Testis (tissue), 3 donors: ENCODE results near the gene VTCN1. TPM values are rescaled to one million over a fixed set of nuclear protein-coding genes. Genes with fewer than 3 reads are reported as not detected.
"Not testable (repeated sequence)": the region's sequence is repeated elsewhere in the genome, so short reads cannot be mapped to it uniquely, and the experiment has no call there.

Experiments
- DNase-seq: peaks from one replicate; pipeline ENCODE4 v3.0.0-alpha.2; 2019
- H3K27ac ChIP-seq, 2 donors: fragments of 200-600 bp; sonication (generic); one replicate each; pipeline ENCODE4 v1.5.1; 2019
- H3K27me3 ChIP-seq: fragments of 200-600 bp; sonication (generic); one replicate; pipeline ENCODE4 v1.5.1; 2019
- H3K36me3 ChIP-seq: fragments of 200-600 bp; sonication (generic); one replicate; pipeline ENCODE4 v1.5.1; 2017; ENCODE audit warnings: low read depth; ENCODE audit errors: missing control alignments
- H3K4me1 ChIP-seq: fragments of 200-600 bp; sonication (generic); one replicate; pipeline ENCODE4 v1.5.1; 2019
- H3K4me3 ChIP-seq, 2 donors: fragments of 200-600 bp; sonication (generic); one replicate each; pipeline ENCODE4 v1.5.1; 2017 to 2019
- H3K9me3 ChIP-seq: fragments of 200-600 bp; sonication (generic); one replicate; pipeline ENCODE4 v1.5.1; 2017
- CTCF ChIP-seq, 3 experiments: fragments of 450-650 bp in 2 of 3; fragments of 200-600 bp in 1 of 3; sonication (generic) in 1 of 3; IDR thresholded peaks; one replicate each; pipeline ENCODE4 v1.5.1; 2016 to 2019; ENCODE audit warnings: antibody characterized with exemption in 3 of 3, mild to moderate bottlenecking in 2 of 3, moderate library complexity in 1 of 3
- POLR2A ChIP-seq: fragments of 450-650 bp; IDR thresholded peaks from one replicate; pipeline ENCODE4 v1.6.1; 2017; ENCODE audit warnings: antibody characterized with exemption, mild to moderate bottlenecking, moderate library complexity
- WGBS, 2 donors: methylation state at CpG; one replicate each; pipeline ENCODE4 v1.1.5; 2018; 5-methylcytosine and 5-hydroxymethylcytosine counted together
- intact Hi-C: fragments of 100-400 bp; cut with DNase I; formaldehyde crosslinking; loops from one replicate; pipeline ENCODE4 v1.15.1; 2023; ENCODE audit warnings: low total_unique reads
- polyA plus RNA-seq: library from polyadenylated mRNA; stranded (reverse); fragments of 350-450 nt; fragmentation: Illumina TruSeq; extraction: RNeasy Lipid Tissue Mini Kit (QIAGEN cat#74804); gene quantifications from one replicate; pipeline ENCODE4 v1.2.3, GENCODE V29; 2014; ENCODE audit warnings: low read depth, low replicate concordance; ENCODE audit not compliant: insufficient read depth
- total RNA-seq, 2 donors: library from RNA; depleted of rRNA; stranded (reverse); fragments of >200 nt; gene quantifications; one replicate each; pipeline ENCODE4 v1.2.3, GENCODE V29; 2016

The VTCN1 gene
- total and polyA plus RNA-seq, 3 donors from 2014 or later, result 1.3 to 2.6 (median 1.9) TPM

GRCh38 chr1:117122330-117123025 lies 88.2 kb downstream of the VTCN1 start:
- Histone ChIP-seq H3K36me3 (no peaks in the 10 kb centered on the region), H3K27ac (peak overlapping the region; percentile 89 to 90), H3K4me3 (peak overlapping the region; percentile 68 to 78), H3K27me3 (no peaks in the 10 kb centered on the region), H3K9me3 (no peaks in the 10 kb centered on the region), H3K4me1 (peaks cover 5% of the 10 kb centered on the region)
- intact Hi-C loops, result loop anchor here (10.0 kb wide), 1 partner anchor 58 kb away; the partner anchor contains the start of gene TTF2
- DNase-seq, result no peak
- 21 to 45% methylated on average over 11 to 32 of the region's 32 CpGs for WGBS, 2 donors
- TF ChIP-seq CTCF (IDR thresholded peaks at IDR 0.05), result peak in 1 of 3 experiments; percentile 8
- TF ChIP-seq POLR2A, result no peak

GRCh38 chr1:117121589-117122329 lies 89.0 kb downstream of the VTCN1 start, which contains the start of gene TRIM45:
TSS of gene TRIM45 (minus strand) at chr1:117121749. CDS start at chr1:117121201, 548 bp downstream.
- Histone ChIP-seq H3K36me3 (no peaks in the 10 kb centered on the region), H3K4me3 (peak within 1 kb of the TSS; percentile 68 to 78), H3K27me3 (no peaks in the 10 kb centered on the region), H3K27ac (peak within 1 kb of the TSS; percentile 89 to 90), H3K9me3 (no peaks in the 10 kb centered on the region), H3K4me1 (peaks cover 5% of the 10 kb centered on the region)
- peak; percentile 55 to 71 (median 65) for TF ChIP-seq CTCF (IDR thresholded peaks at IDR 0.05)
- no peak for TF ChIP-seq POLR2A
- WGBS, 2 donors, result 0 to 2% methylated on average over 24 to 60 of the region's 71 CpGs
- intact Hi-C loops, result loop anchor here (10.0 kb wide), 1 partner anchor 57 kb away; the partner anchor contains the start of gene TTF2
- peak; percentile 98 for DNase-seq

GRCh38 chr1:117120774-117121588 lies 89.7 kb downstream of the VTCN1 start:
- no peak for DNase-seq
- H3K36me3 ChIP-seq, result no peaks in the 10 kb centered on the region
- peak overlapping the region; percentile 68 to 78 for H3K4me3 ChIP-seq
- TF ChIP-seq CTCF (IDR thresholded peaks at IDR 0.05), result no peak
- no peak for TF ChIP-seq POLR2A
- H3K27me3 ChIP-seq, result no peaks in the 10 kb centered on the region
- H3K27ac ChIP-seq, result peak overlapping the region; percentile 89 to 90
- intact Hi-C loops, result loop anchor here (10.0 kb wide), 1 partner anchor 56 kb away; the partner anchor contains the start of gene TTF2
- peaks cover 5% of the 10 kb centered on the region for H3K4me1 ChIP-seq
- WGBS, 2 donors, result 14 to 34% methylated on average over 14 to 29 of the region's 29 CpGs
- H3K9me3 ChIP-seq, result no peaks in the 10 kb centered on the region

- DNase-seq, H3K36me3 ChIP-seq, intact Hi-C loops, H3K9me3 ChIP-seq, H3K27me3 ChIP-seq, H3K4me3 ChIP-seq, H3K27ac ChIP-seq, H3K4me1 ChIP-seq: not testable (repeated sequence)
- 91 to 96% methylated on average over 10 of the region's 10 CpGs for WGBS, 2 donors
Measured at GRCh38 chr1:117119144-117119543, 91.6 kb downstream of the VTCN1 start.
